Hematopoietic multipotent progenitor cell (in vitro differentiated cells): ENCODE data around the gene RPL3. TPM values are rescaled to one million over a fixed set of nuclear protein-coding genes. Genes with fewer than 3 reads are reported as not detected.
A peak's percentile ranks its signal among the peaks of the same experiment; 100 is the strongest.

Experiments
- DNase-seq, 3 donors: peaks; one replicate each; pipeline ENCODE4 v3.0.0-alpha.2; 2011 to 2015; ENCODE audit warnings: low read depth in 2 of 3, low spot score in 2 of 3
- total RNA-seq: library from RNA; depleted of rRNA; stranded (reverse); fragments of >200 nt; gene quantifications from one replicate; pipeline ENCODE4 v1.2.3, GENCODE V29; 2012

Gene RPL3
- total RNA-seq, 1 donor: 10,531 TPM

GRCh38 chr22:39302431-39302960, 16.9 kb downstream of the RPL3 start:
- no peak for DNase-seq

DNA sequence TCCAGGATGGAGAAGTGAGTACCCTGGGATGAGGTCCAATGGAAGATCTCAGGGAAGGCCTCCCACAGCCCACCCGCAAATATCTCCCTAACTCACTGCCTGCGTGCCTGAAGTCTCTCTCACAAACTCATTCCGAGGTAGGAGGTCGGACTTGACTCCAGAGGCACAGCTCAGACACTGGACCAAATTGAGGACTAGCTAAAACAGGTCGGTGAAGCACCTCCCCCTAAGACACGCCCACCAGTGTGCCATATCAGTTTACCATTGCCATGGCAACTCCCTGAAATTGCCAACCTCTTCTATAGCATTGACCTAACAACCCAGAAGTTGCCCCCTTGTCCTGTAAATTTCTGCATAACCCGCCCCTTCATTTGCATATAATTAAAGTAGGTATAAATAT, 17.5 kb downstream of the RPL3 start:
- DNase-seq: no peak

- DNase-seq: no peak
Measured at GRCh38 chr22:39301108-39301507, 18.3 kb downstream of the RPL3 start.

DNA sequence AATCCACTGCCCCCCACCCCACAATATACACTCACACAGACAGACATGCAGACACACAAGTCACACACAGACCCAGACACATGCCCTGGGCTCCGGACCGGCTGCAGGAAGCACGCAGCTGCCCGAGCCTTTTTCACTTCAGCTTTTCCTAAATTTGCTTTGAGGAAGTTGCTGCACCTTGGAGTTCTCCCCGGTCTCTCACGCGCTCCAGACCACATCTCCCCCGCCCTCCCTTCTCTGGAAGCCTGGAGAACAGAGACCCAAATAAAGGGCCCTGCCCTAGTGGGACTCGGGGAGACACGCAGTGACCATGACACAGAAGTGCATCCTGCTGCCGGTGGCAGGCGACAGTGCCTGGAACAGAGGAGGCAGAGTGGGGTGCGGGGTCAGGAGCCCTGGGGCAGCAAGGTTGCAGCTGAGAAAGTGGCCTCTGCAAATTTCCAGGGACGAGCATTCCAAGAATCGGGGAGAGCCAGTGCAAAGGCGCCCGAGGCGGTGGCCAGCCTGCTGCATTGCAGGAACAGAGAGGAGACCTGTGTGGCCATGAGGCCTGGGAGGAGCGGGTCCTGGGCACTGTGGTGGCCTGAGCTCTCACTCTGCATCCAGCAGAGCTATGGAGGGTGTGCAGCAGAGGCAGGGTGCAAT, 19.1 kb downstream of the RPL3 start:
- peak in 1 of 3 donors; percentile 58 for DNase-seq

GRCh38 chr22:39299829-39300178, 19.6 kb downstream of the RPL3 start:
- no peak for DNase-seq

DNA sequence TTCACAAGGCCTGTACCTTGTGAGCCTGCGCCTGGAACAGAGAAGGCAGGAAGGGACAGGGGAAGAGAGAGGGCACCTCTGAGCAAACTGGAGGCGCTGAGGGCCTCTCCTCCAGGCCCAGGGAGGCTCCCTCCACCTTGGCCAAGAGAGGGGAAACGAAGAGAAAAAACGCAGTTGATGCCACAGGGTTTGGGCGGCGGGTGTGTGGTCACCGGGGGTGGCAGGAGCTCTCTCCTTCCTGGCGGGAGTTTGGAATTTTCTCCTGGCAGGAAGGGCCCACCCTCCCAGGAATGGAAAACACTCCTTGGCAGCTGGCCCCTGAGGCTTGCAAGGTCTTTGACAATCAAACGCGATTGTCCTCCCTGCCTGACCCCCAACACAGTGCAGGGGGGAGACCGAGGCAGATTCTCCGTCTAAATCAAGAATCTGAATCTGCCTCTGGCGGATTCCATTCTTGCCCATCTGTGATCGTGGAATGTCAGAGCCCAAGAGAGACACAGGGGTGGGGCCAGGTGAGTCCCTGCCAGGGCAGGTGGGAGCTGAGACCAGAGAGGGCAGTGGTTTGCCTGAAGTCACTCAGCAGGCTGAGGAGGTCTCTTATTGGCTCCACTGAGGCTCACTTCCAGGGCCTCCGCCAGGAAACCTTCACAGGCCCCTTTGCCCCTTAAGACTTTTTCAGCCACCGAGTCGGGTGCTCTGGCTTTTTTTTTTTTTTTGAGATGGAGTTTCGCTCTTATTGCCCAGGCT, 21.0 kb downstream of the RPL3 start:
- DNase-seq: no peak

- DNase-seq: no peak
Measured at GRCh38 chr22:39297490-39298240, 21.8 kb downstream of the RPL3 start.

DNA sequence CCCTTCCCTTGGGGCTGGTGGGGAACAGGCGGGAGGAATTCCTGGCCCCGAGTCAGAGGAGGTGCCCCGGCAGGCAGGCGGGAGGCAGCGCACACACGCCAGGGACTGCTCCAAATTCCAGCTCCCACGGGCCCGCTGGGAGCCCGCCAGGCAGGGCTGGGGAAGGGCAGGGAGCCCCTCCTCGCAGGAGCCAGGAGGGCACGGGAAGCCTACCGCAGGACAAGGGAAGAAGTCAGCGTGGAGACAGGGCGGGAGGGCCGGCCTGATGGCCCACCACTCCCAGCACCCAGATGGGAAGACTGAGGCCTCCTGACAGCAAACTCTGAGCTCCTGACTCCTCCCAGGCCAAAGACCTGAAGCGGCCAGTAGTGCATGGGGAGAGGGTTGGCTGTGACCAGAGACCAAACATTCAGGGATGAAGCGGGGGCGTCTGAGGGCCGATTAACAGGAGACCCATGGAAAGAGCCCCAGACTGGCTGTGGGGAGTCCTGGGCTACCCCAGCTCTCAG, 22.4 kb downstream of the RPL3 start:
- no peak for DNase-seq

- no peak for DNase-seq
Measured at GRCh38 chr22:39296535-39296934, 22.9 kb downstream of the RPL3 start.

DNA sequence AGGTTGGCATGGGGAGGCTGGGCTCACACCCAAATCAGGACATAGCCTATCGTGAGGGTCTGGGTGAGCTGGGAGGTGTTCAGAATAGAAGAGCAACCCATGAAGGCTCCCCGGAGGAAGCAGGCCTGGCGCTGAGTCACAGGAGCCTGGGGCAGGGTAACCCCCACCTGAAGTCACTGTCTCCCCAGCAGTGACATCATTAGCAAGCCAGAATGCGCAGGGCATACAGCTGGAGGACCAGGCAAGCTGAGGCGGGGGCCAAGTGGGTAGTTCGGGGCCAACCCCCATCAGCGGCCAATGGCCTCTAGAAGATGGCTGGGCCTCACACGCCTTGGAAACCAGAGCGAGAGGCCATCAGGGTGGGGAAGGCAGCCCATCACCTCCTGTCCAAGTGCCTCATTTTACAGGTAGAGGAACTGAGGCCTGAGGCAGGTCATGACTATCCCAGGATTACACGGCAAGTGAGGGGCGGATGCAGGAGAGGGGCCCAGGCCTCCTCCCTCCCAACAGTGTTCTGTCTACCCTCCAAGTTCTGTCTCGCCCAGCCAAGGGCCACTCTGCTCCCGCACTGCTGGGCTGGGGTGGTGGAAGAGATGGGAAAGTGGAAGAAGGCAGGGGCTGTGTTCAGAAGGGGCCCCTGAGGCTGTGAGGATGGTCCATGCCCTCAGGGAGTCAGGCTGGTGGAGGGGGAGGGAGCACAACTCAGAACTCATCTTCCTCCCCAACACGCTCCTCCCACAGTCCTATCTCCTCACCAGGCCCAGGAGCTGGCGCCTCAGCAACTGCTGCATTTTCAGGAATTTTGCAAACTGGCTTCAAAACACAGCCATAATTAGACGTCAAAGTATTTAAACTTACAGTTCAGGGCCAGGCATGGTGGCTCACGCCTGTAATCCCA, 24.6 kb downstream of the RPL3 start:
- DNase-seq: no peak

DNA sequence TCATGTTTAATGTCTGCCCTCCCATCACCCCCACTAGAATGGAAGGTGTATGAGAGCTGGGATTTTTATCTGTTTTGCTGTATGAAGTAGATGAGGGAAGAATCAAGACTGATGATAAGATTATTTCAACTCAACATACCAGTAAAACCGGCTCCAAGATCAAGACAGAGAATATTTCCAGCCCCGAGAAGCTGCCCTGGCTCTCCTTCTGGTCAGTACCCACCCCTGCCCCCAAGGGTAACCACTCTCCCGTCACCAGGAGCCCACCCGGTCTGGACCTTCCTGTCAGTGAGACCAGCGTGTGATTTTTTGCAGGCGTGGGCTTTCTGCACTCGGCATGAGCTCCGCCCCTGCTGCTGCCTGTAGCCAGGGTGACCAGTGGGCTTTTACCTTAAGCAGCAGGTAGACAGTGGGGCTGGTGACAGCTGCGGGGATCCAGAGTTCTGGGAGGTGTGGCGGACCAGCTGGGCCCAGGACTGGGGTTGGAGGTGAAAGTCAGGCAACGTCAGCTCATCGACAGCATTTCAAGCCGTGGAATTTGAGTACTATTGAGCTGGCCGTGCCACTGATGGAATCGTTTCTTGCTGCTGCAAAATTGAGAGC, 25.6 kb downstream of the RPL3 start:
- no peak for DNase-seq

DNA sequence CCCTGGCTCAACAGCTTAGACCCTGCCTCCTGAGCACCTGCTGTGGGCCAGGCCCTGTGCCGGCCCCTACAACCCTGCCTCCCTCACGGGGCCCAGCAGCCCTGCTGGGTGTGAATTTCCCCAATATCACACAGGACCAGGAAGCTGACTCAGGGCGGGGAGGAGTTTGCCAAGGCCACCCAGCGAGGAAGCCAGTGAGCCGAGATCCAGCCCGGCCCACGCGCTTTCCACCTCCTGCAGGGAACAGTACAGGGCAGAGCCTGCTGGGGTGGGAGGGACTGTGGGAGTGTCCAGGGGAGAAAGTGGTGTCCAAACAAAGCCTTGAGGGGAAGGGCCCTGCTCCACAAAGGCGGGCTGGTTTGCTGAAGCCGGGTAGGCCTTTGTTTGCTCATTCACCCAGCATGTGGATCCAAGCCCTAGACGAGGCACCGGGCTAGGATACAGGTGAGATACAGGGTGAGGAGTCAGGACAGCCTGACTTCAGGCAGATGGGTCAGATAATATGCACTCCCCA, 26.8 kb downstream of the RPL3 start:
- DNase-seq: peak in 2 of 3 donors; percentile 50 to 68

GRCh38 chr22:39292031-39292462, 27.4 kb downstream of the RPL3 start:
- no peak for DNase-seq

GRCh38 chr22:39291523-39291922, 27.9 kb downstream of the RPL3 start:
- DNase-seq: no peak

DNA sequence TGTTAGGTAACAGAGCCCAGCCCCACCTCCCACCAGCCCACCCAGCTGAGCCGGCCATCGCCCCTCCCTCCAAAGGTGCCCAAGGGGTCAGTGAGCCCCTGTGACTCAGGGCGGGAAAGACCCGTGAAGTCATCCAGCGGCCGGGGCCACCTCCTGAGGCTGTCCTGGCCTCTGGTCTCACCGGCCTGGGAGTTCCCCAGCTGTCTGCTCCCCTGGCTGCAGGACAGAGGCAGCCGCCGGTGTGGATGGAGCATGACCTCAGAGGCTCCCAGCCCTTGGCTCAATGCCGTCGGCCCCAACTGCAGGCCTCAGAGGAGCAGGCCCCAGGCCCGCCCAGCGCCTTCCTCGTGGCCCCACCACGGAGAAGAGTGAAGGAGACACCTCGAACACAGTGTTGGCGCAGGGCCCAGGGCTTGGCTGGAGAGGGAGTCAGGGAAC, 28.7 kb downstream of the RPL3 start:
- no peak for DNase-seq

- no peak for DNase-seq
Measured at GRCh38 chr22:39289975-39290720, 29.3 kb downstream of the RPL3 start.

DNA sequence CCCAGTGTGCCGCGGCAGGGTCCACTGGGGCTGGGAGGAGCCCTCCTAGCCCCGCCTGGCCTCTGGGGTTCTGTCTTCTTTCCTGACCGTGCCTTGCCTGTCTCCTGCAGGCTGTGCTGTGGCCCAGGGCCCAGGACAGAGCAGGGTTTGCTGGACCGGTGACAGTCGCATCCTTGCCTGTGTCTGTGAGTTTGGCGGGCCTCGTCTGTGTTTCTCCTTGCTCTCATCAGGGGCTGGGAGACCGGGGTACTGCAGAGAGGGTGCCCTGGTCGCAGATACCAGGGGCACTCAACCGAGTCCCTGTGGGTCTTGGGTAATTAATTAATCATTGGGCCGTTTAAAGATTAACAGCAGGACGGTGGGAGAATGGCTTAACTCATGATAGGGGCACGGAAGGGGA, 29.9 kb downstream of the RPL3 start:
- no peak for DNase-seq

GRCh38 chr22:39288135-39288898, 31.1 kb downstream of the RPL3 start:
- no peak for DNase-seq
